Neutrophil (primary cell): ENCODE measurements around the gene CDHR5.

Source experiments
- H3K27ac ChIP-seq: fragments of 200-600 bp; sonication (generic); 2 replicates; pipeline ENCODE4 v1.5.1; 2016; ENCODE audit warnings: mild to moderate bottlenecking, moderate library complexity
- H3K27me3 ChIP-seq: fragments of 200-600 bp; sonication (generic); 2 replicates; pipeline ENCODE4 v1.6.0; 2016; ENCODE audit warnings: mild to moderate bottlenecking
- H3K36me3 ChIP-seq: fragments of 200-600 bp; sonication (generic); 2 replicates; pipeline ENCODE4 v1.5.1; 2017
- H3K4me1 ChIP-seq, 2 experiments: fragments of 200-600 bp in 1 of 2; sonication (generic) in 1 of 2; 1 replicate in 1 of 2; 2 replicates in 1 of 2; pipeline versions ENCODE4 v1.5.1 to v1.6.1; 2013 to 2016; ENCODE audit warnings: low read depth in 1 of 2, low read length in 1 of 2, mild to moderate bottlenecking in 1 of 2, moderate library complexity in 1 of 2; ENCODE audit not compliant: control insufficient read depth in 1 of 2, insufficient read depth in 1 of 2
- H3K4me3 ChIP-seq, 2 experiments: fragments of 200-600 bp in 1 of 2; sonication (generic) in 1 of 2; 1 replicate in 1 of 2; 2 replicates in 1 of 2; pipeline ENCODE4 v1.5.1; 2013 to 2016; ENCODE audit warnings: low read depth in 1 of 2, low read length in 1 of 2, mild to moderate bottlenecking in 1 of 2, moderate library complexity in 1 of 2
- H3K9me3 ChIP-seq: fragments of 200-600 bp; sonication (generic); 2 replicates; pipeline ENCODE4 v1.5.1; 2016
- TF ChIP-seq, protein P1 (sequence below): fragments of 200-600 bp; sonication (generic); IDR thresholded peaks from 2 replicates; pipeline ENCODE4 v1.5.1; 2016; ENCODE audit warnings: antibody characterized with exemption

The CDHR5 gene

GRCh38 chr11:618856-619627 is 5.7 kb downstream of the CDHR5 start:
- no peak overlapping the region for H3K27ac ChIP-seq
- peaks cover 26 to 28% of the 10 kb centered on the region in 2 experiments for H3K4me1 ChIP-seq

DNA sequence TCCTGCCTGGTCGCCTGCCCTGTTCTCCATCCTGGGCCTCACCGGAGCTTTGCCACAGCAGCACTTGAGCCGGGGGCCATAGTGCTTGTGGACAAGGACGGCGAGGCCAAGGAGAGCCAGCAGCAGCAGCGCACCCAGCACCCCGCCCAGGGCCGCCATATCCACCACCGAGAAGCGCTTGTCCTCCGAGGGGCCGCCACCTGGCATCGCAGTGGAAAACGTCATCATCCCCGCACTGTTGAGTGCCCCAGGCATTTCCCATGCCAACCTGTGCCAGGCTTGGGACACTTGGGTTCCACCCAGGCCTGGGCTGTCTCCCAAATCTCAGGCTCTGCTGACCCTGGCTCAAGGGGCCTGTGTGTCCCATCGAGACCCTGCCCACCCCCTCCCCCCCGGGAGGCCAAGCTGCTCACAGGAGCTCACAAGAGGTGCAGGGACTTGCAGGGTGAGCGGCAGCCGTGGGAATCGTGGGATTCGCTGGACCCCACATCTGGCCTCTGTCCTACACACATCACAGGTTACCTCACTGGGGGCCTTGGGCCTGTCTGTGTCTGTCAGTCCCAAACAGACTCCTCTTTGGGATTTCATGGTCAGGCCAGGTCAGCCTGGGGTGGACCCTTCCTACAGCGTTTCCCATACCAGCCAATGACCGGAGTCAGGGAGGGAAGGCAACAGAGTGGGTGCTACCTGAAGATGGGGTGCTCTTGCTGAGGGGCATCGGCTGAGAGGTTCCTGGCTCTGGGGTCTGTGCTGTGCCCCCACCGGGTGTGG is 6.7 kb downstream of the CDHR5 start:
- TF ChIP-seq, protein P1, sequence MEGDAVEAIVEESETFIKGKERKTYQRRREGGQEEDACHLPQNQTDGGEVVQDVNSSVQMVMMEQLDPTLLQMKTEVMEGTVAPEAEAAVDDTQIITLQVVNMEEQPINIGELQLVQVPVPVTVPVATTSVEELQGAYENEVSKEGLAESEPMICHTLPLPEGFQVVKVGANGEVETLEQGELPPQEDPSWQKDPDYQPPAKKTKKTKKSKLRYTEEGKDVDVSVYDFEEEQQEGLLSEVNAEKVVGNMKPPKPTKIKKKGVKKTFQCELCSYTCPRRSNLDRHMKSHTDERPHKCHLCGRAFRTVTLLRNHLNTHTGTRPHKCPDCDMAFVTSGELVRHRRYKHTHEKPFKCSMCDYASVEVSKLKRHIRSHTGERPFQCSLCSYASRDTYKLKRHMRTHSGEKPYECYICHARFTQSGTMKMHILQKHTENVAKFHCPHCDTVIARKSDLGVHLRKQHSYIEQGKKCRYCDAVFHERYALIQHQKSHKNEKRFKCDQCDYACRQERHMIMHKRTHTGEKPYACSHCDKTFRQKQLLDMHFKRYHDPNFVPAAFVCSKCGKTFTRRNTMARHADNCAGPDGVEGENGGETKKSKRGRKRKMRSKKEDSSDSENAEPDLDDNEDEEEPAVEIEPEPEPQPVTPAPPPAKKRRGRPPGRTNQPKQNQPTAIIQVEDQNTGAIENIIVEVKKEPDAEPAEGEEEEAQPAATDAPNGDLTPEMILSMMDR, result no peak
- no peak overlapping the region for H3K4me3 ChIP-seq
- no peak overlapping the region for H3K27ac ChIP-seq
- H3K4me1 ChIP-seq, result peaks cover 31 to 32% of the 10 kb centered on the region in 2 experiments
- peaks cover 23% of the 10 kb centered on the region for H3K36me3 ChIP-seq
- H3K9me3 ChIP-seq, result no peaks in the 10 kb centered on the region
- no peaks in the 10 kb centered on the region for H3K27me3 ChIP-seq

More at GRCh38 chr11:618856-619627, 5.7 kb downstream of the CDHR5 start:
- Histone ChIP-seq H3K27me3 (no peaks in the 10 kb centered on the region), H3K36me3 (peaks cover 14% of the 10 kb centered on the region), H3K9me3 (no peaks in the 10 kb centered on the region), H3K4me3 (no peak overlapping the region)
- TF ChIP-seq, protein P1, result no peak

DNA sequence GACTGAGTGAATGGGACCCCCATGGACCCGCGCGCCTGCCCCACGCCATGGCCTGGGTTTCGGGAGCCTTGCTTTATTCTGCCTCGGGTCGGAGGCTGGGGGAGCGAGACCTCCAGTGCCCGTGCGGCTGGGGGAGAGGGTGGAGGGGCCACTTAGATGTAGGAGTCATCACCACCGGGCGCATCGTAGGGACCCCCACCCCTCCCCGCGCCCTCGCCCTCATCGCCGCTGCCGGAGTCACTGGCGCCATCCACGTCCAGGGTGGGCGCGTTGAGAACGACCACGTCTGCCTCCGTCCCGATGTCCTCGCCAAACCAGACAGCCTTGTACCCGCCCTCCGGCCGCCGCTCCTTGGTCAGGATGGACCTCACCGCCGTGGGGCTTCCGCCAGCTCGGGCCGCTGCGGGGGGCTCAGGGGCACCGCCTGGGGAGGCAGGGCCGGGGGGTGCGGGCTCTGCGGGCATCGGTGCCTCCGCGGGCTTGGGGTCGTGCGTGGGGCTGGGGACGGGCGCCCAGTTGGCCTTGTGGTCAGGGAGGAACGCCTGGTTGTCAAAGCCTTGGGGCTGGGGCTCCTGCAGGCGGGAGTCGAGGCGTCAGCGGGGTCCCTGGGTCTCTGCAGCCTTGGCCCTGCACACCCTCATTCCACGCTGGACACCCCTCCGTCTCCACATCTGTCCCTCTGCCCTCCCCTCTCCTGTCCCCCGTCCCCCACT is 7.4 kb downstream of the CDHR5 start:
- H3K27me3 ChIP-seq, result no peaks in the 10 kb centered on the region

DNA sequence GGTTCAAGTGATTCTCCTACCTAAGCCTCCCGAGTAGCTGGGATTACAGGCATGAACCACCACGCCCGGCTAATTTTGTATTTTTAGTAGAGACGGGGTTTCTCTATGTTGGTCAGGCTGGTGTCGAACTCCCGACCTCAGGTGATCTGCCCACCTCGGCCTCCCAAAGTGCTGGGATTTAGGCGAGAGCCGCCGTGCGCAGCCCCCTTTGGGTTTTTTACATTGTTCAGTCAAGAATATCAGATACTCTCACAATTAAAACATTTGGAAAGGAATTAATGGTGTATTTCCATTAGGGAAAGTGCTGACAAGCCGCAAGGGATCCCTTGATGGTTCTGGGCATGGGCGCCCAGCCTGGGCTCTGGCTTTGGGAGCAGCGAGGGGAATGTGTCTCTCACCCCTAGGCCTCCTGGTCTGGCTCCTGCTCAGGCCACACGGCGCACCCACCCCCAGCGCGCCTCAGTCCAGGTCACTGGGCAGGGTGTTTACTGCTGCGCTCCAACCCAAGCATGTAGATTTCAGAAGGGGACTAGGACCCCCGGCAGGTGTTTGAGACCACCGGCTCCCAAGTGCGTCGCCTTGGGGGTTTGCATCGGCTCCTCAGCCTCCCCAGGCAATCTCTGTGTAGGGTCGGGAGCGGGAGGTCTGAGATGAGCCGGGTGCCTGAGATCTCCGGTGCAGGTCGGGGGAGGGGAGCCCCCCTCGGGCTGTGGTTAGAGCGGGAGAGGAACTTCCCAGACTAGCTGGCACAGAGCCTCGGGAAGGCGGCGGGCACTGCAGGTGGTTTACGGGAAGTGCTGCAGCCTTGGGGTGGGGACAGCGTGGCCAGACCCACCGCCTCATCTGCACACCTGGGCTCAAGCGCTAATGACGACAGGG is 8.2 kb downstream of the CDHR5 start:
- Histone ChIP-seq H3K4me3 (peak overlapping the region; percentile 86 to 97), H3K27ac (peak overlapping the region; percentile 92), H3K4me1 (peaks cover 31 to 32% of the 10 kb centered on the region in 2 experiments), H3K36me3 (peaks cover 38% of the 10 kb centered on the region), H3K27me3 (no peaks in the 10 kb centered on the region), H3K9me3 (no peaks in the 10 kb centered on the region)
- TF ChIP-seq, protein P1, result no peak

More for the DNA sequence above, 7.4 kb downstream of the CDHR5 start:
- H3K9me3 ChIP-seq, result no peaks in the 10 kb centered on the region
- TF ChIP-seq, protein P1, result no peak
- peaks cover 30% of the 10 kb centered on the region for H3K36me3 ChIP-seq
- H3K27ac ChIP-seq, result peak overlapping the region; percentile 92
- peak overlapping the region in 1 of 2 experiments; percentile 86 for H3K4me3 ChIP-seq
- H3K4me1 ChIP-seq, result peaks cover 31 to 32% of the 10 kb centered on the region in 2 experiments
